Kasumi-1 (cell line): Measurements from ENCODE around the gene GREM1.

Experiments used
- DNase-seq, 2 experiments: peaks; one replicate each; lab custom pipeline; 2025; lab: John Stamatoyannopoulos, UW

GREM1 gene

DNA sequence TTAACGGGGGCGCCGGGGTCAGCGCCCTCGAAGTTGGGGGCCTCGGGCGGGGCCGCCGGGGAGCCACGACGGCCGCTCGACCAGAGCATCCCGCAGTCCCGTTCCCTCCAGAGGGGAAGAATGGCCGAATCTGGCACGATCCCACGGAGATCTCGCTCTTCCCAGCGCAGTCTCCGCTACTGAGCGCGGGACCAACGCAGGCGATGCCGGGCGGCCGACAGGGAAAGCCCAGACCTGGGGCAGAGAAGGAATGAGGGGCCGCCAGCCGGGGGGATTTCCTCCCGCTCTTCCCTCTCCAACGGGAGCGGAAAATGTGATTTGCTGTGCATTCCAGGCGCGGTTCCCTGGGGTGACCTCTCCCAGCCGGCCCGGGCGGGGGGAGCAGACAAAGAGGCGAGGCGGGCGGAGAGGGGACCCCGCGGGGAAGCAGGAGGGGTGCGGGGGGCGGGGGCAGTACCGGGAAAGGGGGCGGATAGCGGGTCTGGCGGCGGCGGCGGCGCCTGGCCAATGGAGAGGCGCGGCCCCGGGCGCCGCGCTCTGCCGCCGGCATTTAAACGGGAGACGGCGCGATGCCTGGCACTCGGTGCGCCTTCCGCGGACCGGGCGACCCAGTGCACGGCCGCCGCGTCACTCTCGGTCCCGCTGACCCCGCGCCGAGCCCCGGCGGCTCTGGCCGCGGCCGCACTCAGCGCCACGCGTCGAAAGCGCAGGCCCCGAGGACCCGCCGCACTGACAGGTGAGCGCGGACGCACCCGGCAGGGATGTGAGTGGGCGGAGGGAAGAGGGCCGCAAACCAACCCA, at the start of gene GREM1:
Gene GREM1 (plus strand): TSS at position 579 of the 801 bp plus-strand sequence. CDS start 12,687 bp downstream, outside the sequence.
- no peak for DNase-seq

DNA sequence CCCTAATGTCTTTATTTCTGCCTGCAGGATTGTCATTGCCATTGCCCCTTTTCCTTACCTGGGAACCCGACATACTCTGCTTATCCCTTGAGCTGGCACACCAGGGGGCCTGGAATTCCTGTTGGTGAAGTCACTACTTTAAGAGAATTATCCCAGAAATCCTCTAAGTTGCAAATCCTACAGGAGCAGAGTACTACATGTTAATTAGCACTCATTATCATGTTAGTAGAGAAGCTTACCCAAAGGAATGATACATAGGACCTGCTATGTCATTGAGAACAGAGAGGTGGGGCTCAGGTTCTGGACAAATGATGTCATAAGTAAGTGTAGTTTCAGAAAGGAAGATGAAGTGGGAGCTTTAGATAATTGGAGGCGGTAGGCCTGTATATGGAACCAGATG, 48.9 kb upstream of the GREM1 start:
- no peak for DNase-seq

DNA sequence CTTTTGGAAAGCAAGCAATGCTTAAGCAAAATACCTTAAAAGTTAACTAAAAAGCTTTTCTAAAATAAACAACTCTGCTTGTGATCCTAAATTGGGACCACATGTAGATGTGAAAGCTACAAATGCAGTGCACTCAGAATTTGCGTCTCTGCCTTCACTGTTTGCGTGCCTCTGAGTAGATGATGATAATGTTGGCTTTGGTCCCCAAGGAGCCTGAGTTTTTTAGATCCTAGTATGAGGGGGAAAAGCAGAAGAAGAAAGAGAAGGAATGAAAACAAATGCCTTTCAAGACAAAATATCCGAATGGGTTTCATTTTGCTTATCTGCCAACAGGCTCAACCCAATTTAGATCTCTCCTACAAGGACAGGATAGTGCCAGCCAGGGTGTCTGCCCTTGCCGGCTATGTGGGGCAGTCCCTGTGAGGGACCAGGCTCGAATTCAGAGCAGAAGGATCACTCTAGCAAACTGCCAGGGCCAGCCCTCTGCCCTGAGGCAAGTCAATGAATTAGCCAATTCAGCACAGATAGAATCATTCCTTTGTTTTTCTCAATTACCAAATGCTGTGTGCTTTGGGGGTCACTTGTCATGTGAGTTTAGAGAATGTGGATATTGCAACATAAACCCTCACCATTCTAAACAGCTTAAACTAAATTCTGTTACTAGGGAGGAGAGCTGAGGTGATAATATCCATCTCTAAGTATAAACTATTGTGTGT, 47.8 kb upstream of the GREM1 start:
- no peak for DNase-seq

DNA sequence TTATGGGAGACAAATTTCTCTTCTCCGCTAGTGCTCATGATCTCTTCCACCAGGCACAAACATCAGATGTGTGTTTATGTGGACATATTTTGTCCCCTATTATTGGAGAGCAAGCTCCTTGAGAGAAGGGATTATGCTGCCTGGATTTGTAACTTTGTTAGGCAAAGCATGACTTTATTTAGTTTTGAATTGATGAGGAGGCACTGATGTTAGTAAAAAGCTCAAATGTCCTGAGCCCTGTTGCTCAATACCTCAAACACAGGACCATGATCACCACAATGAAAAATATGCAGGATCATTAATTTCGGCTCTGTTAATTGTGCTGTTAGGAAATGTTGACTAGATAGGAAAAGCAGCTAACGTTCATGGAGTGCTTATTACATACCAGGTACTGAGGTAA, 47.2 kb upstream of the GREM1 start:
- no peak for DNase-seq

DNA sequence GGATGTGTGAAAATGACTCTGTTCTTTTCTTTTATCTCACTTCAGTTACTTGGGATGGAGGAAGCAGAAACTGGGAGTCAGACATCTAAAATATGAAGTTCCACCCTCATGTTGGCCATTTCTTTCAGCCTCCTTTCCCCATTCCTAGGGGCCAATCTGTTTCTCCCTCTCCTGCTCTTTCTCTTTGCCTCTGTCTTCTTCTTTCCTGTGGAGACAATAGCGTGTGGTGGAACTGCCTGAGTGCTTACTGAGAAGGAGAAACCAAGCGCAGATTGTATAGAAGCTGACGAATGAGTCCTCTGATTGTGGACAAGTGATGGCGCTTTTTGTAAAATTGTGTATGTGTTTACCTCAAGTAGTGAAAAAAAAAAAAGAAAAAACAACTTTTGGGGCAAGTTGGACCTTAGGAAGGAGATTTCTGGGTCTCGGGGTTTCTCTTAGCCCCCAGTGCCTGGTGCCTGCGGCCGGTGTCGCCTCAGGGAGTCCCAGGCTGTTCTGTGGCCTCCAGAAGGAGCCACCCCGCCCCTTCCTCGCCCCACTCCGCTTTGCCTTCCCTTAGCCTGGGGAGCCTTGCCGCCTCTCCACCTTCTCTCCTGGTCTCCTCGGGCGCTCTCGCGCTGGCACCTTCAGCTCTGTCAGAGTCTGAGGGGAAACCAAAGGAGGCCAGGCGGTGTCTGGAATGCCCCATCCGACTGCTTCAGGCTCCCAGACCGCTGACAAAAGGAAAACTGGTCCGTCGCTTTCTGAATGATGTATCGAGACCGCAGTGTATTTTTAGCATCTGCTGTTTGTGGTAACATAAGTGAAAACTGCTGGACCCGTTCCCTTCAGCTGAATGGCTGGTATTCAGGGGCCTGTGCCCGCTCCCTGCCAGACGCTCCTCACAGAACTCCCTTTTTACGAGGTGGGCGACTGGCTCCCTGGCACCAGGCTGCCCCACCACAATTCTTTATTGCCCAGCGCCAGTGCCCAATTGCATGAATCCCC, 46.2 kb upstream of the GREM1 start:
- no peak for DNase-seq

DNA sequence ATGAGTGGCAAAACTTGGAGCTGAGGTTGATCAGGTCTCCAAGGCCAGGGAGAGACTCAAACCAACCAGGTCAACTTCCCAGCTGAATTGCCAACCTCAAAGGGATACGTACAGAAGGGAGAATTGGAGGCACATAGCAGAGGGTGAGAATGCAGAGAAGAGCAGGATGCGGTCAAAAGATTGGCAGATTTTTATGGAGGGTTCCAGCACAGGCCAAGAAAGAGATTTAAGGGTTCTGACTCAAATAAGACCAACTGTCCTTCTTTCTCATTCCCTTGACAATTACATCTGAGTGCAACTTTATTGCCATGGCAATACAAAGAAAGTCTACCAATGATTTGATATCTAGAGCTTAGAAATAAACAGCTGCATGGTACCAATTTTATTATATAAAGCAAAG, 43.1 kb upstream of the GREM1 start:
- no peak for DNase-seq

DNA sequence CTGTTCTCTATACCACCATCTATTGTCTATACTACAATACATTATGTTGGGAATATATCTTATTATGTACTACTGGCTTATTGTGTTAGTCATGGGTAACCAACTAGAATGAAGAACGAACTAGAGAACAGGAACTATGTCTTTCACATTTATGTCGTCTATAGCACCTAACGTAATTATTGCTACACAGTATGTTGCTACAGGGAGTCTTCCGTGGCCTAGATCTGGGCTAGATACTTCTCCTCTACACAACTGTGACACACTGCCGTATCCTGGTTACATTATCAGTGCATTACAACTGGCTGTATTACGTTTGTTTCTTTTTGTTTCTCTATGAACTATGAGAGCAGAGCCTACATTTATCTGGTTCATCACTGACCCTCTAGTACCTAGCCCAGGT, 42.3 kb upstream of the GREM1 start:
- no peak for DNase-seq

DNA sequence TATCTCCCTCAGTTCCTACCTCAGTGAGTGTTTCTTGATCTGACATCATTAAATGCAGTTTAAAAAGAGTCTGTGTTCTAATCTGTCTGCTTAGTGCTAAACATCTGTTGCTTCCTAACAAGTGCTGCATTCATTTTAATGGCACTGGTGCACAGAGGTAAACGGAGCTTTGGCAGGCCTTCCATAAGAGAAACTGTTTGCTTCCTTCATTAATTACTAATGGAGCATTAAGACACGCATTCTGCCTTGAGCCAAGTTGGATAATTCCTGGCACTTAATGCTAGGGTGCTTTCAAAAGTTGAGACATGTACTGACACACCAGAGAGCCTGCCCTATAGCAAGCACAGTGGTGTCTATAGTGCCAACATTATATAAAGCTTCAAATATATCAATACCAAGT, 41.6 kb upstream of the GREM1 start:
- no peak for DNase-seq

DNA sequence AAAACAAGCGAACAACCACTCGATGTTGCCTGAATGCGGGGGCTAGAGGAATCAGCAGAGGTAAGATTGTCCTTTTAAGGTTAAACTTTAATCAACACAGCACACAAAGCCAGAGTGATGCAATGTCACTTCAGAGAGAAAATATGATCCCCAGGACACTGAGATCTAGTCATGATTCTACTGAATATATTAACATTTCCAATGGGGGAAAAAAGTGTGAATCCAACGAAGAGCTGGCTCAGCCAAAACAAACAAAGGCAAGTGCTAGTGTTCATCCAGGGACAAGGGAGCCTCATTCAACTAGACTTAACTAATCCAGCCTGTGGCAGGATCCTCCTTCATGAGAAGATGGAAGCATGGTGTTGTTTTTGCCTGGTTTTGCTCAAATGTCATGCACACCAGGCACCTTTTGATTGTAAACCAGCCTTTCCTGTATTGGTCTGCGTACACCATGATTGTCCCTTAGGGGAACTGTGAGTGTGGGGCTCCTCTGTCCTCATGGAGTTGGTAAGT, 40.5 kb upstream of the GREM1 start:
- DNase-seq = no peak

DNA sequence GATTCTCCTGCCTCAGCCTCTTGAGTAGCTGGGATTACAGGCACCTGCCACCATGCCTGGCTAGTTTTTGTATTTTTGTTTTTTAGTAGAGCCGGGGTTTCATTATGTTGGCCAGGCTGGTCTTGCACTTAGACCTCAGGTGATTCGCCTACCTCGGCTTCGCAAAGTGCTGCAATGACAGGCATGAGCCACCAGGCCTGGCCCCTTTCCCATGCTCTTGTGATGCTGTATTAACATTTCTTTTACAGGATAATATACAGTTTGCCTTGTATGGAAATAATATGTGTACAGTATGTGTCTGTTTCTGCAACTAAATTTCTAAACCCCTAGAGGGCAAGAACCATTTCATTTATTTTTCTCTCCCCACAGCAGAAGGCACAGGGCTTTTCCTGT, 38.5 kb upstream of the GREM1 start:
- DNase-seq = no peak

DNA sequence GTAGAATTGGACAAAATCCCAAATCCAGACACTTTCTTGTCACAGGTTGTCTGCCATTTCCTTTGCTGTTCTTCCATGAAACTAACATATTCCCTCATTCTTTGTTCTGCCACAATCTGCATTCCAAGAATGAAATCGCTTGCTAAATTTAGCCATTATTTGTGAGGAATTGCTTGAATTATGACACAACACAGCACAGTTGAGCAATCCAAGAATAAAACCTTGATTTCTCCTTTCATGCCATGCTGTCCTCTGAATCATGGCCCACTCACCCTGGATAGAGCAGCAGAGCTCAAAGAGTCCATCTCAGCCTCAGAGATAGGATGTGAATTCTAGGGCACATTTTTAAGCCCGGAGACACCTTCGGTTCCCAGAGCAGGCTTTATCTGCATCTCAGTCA, 35.2 kb upstream of the GREM1 start:
- no peak for DNase-seq

DNA sequence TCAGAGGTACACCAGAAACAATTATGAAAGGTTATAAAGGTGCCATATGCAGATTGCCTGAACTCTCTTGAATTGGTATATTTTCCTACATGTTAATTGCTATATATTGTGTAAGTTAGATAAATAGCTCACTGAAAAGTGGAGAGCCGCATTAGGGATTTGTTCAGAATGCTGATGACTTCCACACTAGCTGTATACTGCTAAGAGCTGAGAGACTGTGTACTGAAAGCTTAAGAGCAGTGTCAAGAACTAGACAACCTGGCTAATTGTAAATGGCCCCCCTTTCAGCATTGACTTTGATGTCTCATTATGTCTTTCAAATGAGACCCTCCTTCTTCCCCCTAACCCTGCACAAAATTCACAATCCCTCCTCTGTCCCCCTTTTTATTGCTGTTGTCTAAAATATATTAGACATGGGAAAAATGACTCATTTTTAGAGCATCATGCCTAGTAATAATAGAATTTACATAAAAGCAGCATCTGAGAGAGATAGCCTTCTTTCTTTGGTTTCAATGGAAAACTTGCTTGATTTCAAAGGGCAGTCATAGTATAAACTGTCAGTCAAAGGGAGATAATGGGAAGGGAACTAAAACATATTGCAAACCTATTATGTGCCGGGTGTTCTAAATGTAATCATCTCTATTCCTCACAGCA, 34.7 kb upstream of the GREM1 start:
- DNase-seq = no peak

DNA sequence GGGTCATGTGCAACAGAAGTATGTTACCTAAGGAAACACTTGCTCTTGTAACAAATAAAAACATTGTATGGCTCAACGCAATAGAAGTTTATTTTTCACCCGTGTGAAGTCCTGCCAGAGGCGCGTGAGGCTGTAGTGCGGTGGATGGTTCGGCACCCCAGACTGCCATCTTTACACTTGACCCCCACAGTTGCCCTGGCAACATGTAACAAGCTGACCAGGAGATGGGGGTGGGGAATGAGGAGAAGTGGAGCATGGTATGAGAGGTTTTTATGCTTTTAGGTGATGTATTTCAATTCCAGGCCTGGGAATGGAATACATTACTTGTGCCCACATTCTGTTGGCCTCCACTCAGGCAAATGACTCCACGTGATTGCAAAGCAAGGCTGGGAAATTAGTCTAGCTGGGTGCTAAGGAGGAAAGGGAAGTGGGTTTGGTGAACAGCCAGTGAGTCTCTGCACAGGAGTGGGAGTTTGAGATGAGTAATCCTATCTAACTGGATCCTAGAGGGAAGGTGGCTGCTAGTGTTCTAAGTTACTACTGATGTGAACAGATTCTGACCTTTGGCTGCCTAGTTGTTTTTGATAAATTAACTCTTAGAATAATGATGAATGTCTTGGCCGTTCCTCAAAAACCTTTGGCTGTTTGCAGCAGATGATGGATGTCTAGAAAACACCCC, 33.8 kb upstream of the GREM1 start:
- DNase-seq = peak; percentile 61 to 79

DNA sequence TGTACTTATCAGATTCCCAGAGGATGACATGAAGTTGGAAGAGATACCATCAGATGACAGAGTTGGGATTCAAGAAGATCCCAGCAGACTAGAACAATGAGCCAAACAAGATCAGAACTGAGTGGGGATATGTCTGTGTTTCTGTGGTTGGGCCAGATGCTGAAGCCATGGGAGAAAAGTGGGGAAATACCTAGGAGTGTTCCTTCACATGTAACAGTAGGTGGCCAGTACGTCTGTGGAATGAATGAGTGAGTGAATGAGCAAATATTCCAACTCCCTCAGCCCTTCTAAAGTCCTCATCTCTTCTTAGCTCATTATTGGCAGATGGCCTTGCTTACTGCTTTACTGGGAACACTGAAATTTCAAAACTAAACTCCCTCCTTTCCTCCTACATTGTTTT, 32.2 kb upstream of the GREM1 start:
- DNase-seq = no peak

DNA sequence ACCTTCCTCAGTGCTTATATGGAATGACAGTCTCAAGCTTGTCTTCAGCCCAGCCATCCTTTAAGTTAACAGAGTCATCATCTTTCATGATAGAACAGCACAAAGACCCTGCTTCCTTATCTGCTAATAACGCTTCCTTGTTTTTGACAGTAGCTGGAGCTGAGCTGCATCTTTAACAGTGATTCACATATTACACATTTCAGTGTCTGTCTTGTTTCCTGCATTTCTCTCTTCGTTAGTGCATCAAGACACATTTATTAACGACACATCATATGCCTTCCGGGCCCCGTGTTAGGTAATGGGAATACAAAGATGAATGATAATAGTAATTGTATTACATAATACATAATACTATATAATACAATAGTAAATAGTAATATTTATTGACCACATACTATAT, 30.2 kb upstream of the GREM1 start:
- no peak for DNase-seq

DNA sequence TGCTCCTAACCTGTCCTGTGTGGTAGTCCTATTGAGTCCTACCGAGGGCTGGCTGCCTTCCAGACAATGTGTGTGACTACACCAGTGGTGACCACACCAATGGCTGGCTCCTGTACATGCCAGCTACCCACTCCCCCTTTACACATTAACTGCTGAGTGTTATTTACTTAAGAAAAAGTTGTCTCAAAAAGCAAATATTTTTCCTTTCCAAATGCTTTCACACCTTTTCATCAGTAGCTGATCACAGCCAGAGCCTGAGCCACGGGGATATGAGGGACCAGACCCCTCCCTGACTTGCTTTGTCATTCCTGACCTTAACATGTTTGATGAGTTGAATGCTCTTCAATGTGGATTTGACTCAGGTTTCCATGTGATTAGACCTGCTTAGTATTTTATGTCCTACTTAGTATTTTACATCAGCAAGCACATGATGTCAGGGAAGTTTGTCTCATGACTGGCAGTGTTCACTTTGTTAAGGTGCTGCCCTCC, 29.6 kb upstream of the GREM1 start:
- DNase-seq = no peak

DNA sequence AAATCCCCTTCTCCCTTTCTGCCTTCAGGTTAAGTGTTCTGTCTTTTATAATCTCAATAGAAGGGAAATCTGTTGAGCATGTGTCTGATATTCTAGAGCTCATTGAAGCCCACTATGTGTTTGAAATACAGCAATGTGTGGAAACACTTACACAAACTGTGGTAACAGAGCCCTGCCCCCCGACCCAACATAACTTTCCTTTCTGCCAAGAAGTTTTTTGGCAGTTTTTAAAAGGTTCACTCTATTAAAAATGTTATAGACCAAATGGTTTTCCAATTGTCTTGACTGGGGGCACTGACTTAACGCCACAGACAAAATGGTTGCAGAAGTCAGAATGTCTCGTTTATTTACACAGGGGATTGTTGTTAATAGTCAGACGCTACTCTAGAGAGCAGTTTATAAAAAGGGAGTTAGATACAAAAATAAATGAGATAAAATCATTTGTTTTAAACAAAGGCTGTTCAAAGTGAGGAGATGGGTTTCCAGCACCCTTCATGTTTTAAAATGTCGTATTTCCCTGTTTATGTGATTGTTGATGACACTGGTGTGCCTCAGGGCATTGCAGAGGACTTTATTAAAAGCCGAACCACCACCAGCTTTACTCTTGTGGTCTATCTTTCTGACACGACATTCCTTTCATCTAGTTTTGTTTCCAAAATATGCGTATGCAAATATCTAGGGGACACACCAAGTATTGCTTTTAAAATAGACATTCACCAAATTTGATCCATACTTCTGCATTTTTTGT, 26.7 kb upstream of the GREM1 start:
- DNase-seq = no peak

DNA sequence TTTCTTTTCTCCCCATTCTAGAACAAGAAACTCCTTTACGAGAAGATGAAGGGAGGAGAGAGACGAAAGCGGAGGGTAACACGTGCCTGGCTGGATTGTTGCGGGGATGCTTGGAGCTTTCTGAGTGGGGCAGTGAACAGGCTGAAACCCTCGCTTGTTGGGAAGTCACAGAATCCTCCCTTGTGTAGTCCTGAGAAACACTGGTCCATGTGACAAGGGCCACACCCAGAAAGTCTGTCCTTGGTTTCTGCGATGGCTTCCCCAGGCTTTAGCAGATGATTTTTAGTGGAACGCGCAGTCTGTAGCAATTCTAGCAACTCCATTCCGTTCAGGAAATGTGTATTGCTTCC, 26.1 kb upstream of the GREM1 start:
- DNase-seq = no peak

DNA sequence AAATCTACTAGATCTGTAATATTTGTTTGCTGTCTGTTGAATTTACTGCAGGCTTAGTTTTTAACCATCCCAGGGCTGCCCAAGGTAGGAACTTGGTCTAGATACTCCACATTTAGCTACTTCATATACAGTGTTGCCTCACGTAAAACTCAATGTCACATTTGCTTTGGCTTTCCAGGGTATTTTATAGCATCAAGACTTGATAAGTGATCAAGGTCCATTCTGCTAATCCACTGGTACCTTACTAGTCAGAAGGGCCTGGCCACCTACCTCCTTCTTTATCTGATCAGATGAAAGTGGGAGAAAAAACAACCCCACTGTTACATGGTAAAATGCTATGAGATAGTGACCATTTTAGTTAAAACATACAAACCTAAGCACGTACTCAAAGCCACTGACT, 25.5 kb upstream of the GREM1 start:
- DNase-seq = no peak
